HEK293 (cell line): Measurements from ENCODE around the gene UNK.

Source experiments
- CTCF ChIA-PET: fragments of 350-600 bp; formaldehyde crosslinking; extraction: SDS; loops from one replicate; lab custom pipeline; 2021; ENCODE audit warnings: antibody characterized with exemption; lab: Yijun Ruan, JAX
- POLR2A ChIA-PET: fragments of 300-600 bp; formaldehyde crosslinking; extraction: SDS; loops from one replicate; lab custom pipeline; 2020; ENCODE audit warnings: antibody characterized with exemption, inconsistent platforms; lab: Yijun Ruan, JAX
- H3K27ac ChIP-seq: fragments of 200-500 bp; sonication (Bioruptor generic); 2 replicates; pipeline ENCODE4 v1.5.1; 2014; ENCODE audit warnings: low read depth, low read length, control low read depth, inconsistent platforms; ENCODE audit errors: extremely low read depth
- H3K36me3 ChIP-seq, 2 experiments: fragments of 200-500 bp in 1 of 2; sonication (Bioruptor generic) in 1 of 2; 1 replicate in 1 of 2; 2 replicates in 1 of 2; pipeline ENCODE4 v1.5.1; 2014 to 2017; ENCODE audit warnings: inconsistent platforms in 2 of 2, low read length in 2 of 2; ENCODE audit not compliant: control insufficient read depth in 2 of 2, insufficient read depth in 1 of 2
- H3K4me1 ChIP-seq: fragments of 200-500 bp; sonication (Bioruptor generic); 2 replicates; pipeline ENCODE4 v1.5.1; 2014; ENCODE audit warnings: mild to moderate bottlenecking, low read length, inconsistent platforms; ENCODE audit not compliant: control insufficient read depth, insufficient read depth
- H3K4me3 ChIP-seq: 2 replicates; pipeline ENCODE4 v1.5.1; 2011; ENCODE audit warnings: low read depth, mild to moderate bottlenecking, control low read depth, low read length, moderate library complexity
- H3K9me3 ChIP-seq: fragments of 200-500 bp; sonication (Bioruptor generic); 2 replicates; pipeline ENCODE4 v1.5.1; 2014; ENCODE audit warnings: low read depth, low read length, inconsistent platforms; ENCODE audit not compliant: control insufficient read depth, insufficient read depth
- BCL11A ChIP-seq: fragments of 450-650 bp; formaldehyde crosslinking; IDR thresholded peaks from 2 replicates; pipeline ENCODE4 v1.5.1; 2016; ENCODE audit warnings: low read depth, missing biosample characterization, missing genetic modification characterization
- GLI4 ChIP-seq: fragments of 450-650 bp; formaldehyde crosslinking; IDR thresholded peaks from 2 replicates; pipeline ENCODE4 v1.5.1; 2016; ENCODE audit warnings: missing biosample characterization, missing genetic modification characterization
- HIC1 ChIP-seq: fragments of 450-650 bp; formaldehyde crosslinking; IDR thresholded peaks from 2 replicates; pipeline ENCODE4 v1.5.1; 2016; ENCODE audit warnings: missing biosample characterization, missing genetic modification characterization
- IKZF3 ChIP-seq: fragments of 450-650 bp; IDR thresholded peaks from 2 replicates; pipeline ENCODE4 v1.5.0; 2018; ENCODE audit warnings: missing biosample characterization, mild to moderate bottlenecking, missing genetic modification characterization, moderate library complexity
- ZBTB49 ChIP-seq: fragments of 450-650 bp; formaldehyde crosslinking; IDR thresholded peaks from 2 replicates; pipeline ENCODE4 v1.5.1; 2016; ENCODE audit warnings: missing biosample characterization, missing genetic modification characterization, low read depth
- ZEB2 ChIP-seq: fragments of 450-650 bp; formaldehyde crosslinking; IDR thresholded peaks from 2 replicates; pipeline ENCODE4 v1.5.1; 2016; ENCODE audit warnings: missing biosample characterization, missing genetic modification characterization
- ZFHX2 ChIP-seq: fragments of 450-650 bp; formaldehyde crosslinking; conservative IDR thresholded peaks from 2 replicates; pipeline ENCODE4 v1.5.1; 2016; ENCODE audit warnings: missing biosample characterization, missing genetic modification characterization
- ZIC2 ChIP-seq: fragments of 450-650 bp; formaldehyde crosslinking; IDR thresholded peaks from 2 replicates; pipeline ENCODE4 v1.5.1; 2016; ENCODE audit warnings: missing biosample characterization, missing genetic modification characterization
- ZNF214 ChIP-seq: fragments of 450-650 bp; formaldehyde crosslinking; IDR thresholded peaks from 2 replicates; pipeline ENCODE4 v1.5.1; 2017; ENCODE audit warnings: missing biosample characterization, mild to moderate bottlenecking, missing genetic modification characterization, borderline replicate concordance
- ZNF394 ChIP-seq: fragments of 450-650 bp; formaldehyde crosslinking; IDR thresholded peaks from 2 replicates; pipeline ENCODE4 v1.5.1; 2016; ENCODE audit warnings: missing biosample characterization, missing genetic modification characterization, mild to moderate bottlenecking, moderate library complexity, borderline replicate concordance
- ZNF501 ChIP-seq: fragments of 450-650 bp; formaldehyde crosslinking; IDR thresholded peaks from 2 replicates; pipeline ENCODE4 v1.5.1; 2016; ENCODE audit warnings: missing biosample characterization, missing genetic modification characterization
- ZNF561 ChIP-seq: fragments of 450-650 bp; IDR thresholded peaks from 2 replicates; pipeline ENCODE4 v1.5.1; 2018; ENCODE audit warnings: missing biosample characterization, missing genetic modification characterization, borderline replicate concordance
- ZNF600 ChIP-seq: fragments of 450-650 bp; formaldehyde crosslinking; IDR thresholded peaks from 2 replicates; pipeline ENCODE4 v1.5.1; 2016; ENCODE audit warnings: missing biosample characterization, missing genetic modification characterization
- ZNF660 ChIP-seq: fragments of 450-650 bp; IDR thresholded peaks from 2 replicates; pipeline ENCODE4 v1.5.1; 2018; ENCODE audit warnings: missing biosample characterization, mild to moderate bottlenecking, missing genetic modification characterization
- ZNF692 ChIP-seq: fragments of 450-650 bp; formaldehyde crosslinking; IDR thresholded peaks from 2 replicates; pipeline ENCODE4 v1.5.1; 2016; ENCODE audit warnings: missing biosample characterization, missing genetic modification characterization
- ZNF791 ChIP-seq: fragments of 450-650 bp; formaldehyde crosslinking; IDR thresholded peaks from 2 replicates; pipeline ENCODE4 v1.5.1; 2016; ENCODE audit warnings: missing biosample characterization, missing genetic modification characterization

UNK gene

DNA sequence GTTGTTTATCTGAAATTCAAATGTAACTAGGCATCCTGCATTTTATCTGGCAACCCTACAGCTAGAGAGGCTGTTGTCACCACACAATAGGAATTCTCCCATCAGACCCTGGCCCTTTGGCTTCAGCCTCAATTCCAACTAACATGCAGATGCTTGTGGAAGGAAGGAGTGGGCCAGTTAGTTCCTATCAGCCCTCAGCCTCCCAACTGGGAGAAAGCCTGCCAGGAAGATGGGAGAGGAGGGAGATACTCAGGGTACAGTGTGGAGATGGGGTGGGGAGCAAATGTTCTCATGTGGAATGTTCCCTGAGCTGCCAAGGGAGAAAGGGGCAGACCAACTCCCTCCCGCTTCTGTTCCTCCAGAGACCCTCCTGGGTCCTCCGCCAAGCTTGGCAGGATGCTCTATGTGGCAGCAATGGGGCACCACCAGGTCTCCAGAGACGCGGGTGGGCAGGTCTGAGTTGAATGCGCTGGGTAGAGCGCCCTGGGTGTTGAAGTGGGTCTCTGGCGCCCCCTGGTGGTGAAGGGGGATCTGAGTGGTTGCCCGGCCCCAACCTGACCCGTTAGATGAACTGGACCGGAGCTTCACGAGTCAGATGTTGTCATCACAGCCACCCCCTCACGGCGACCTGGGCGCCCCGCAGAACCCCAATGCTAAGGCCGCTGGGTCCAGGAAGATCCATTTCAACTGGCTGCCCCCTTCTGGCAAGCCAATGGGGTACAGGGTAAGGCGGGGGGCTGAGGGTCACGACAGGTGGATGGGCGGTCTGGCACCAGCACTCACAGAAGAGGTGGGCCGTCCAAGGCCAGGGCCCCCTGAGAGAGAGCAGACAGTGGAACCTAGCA is 34.8 kb upstream of the UNK start (continued):
- TF ChIP-seq HIC1: peak; percentile 81
- no peak for TF ChIP-seq ZNF214
- TF ChIP-seq IKZF3: peak; percentile 53; the same call in 1 of the 2 replicates
- 0 out of 2 replicates have a peak, but pooled peaks have one; percentile 27 for TF ChIP-seq ZNF692 (tag by site-specific recombination)
- peak; percentile 47; the same call in 1 of the 2 replicates for TF ChIP-seq ZNF600 (tag by site-specific recombination)
- peak; percentile 59 for TF ChIP-seq ZEB2 (tag by site-specific recombination)
- peak; percentile 18; the same call in 1 of the 2 replicates for TF ChIP-seq ZIC2 (tag by site-specific recombination)
- TF ChIP-seq ZNF394 (tag by site-specific recombination): peak; percentile 19; the same call in 1 of the 2 replicates
- TF ChIP-seq ZFHX2: peak; percentile 32
- no peak for TF ChIP-seq ZBTB49 (tag by site-specific recombination)
- no peak for TF ChIP-seq ZNF561 (tag by site-specific recombination)
- no peak for TF ChIP-seq ZNF501
- TF ChIP-seq BCL11A: peak; percentile 20; the same call in 1 of the 2 replicates
- TF ChIP-seq ZNF660 (tag by site-specific recombination): peak; percentile 37; the same call in 1 of the 2 replicates

DNA sequence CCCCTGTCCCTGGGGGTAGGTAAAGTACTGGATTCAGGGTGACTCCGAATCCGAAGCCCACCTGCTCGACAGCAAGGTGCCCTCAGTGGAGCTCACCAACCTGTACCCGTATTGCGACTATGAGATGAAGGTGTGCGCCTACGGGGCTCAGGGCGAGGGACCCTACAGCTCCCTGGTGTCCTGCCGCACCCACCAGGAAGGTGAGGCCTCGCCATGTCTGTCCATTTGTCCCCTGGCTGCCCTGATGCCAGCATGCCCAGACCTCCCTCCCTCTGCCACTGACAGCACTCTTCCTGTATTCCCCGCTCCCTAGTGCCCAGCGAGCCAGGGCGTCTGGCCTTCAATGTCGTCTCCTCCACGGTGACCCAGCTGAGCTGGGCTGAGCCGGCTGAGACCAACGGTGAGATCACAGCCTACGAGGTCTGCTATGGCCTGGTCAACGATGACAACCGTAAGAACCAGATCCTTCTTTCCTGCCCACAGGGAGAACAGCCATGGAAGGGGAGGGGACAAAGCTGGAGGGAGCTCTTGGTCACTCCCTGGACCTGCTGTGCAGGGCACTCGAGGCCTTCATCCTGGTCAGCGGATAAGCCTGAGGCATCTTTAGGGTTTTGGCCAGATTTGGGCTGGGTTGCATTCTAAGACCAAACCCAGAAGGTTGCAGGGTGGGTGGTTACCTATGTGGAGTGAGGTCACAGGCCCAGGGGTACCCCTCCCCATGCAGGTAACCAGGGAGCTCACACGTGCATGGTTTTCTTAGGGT is 33.8 kb upstream of the UNK start:
- TF ChIP-seq ZNF791 (tag by site-specific recombination): no peak
- TF ChIP-seq GLI4: peak; percentile 50; the same call in 1 of the 2 replicates
- TF ChIP-seq, all 188 proteins: peak for 1
- ChIA-PET CTCF (interaction anchor here (0.6 to 10.5 kb wide), 33 partner anchors 10 to 527 kb away, joined by 3 to 341 read pairs (median 6); partner anchors contain the start of genes GALK1, LLGL2, RECQL5 and SAP30BP), POLR2A (interaction anchor here (0.9 to 1.2 kb wide), 2 partner anchors 29 to 104 kb away, joined by 3 read pairs; partner anchors contain the start of gene WBP2)
- Histone ChIP-seq H3K4me3 (no peak overlapping the region), H3K9me3 (no peaks in the 10 kb centered on the region), H3K4me1 (no peaks in the 10 kb centered on the region), H3K27ac (no peak overlapping the region), H3K36me3 (no peaks in the 10 kb centered on the region)
